Esophagus mucosa (tissue), 1 donor: ENCODE data around the gene CBX5. TPM values are rescaled to one million over a fixed set of nuclear protein-coding genes. Genes with fewer than 3 reads are reported as not detected.
"Not testable (repeated sequence)": the region's sequence is repeated elsewhere in the genome, so short reads cannot be mapped to it uniquely, and the experiment has no call there.

Experiments used
- ATAC-seq: fragments of 200-7000 bp; cut with Tn5 transposase; one replicate; pipeline ENCODE4 v1.9.1; 2020
- total RNA-seq: library from RNA; stranded (reverse); gene quantifications from one replicate; pipeline ENCODE4 v1.2.4, GENCODE V29; 2023
- donor health status: DM: yes; HTN: yes; CAD: no.

Gene CBX5
- total RNA-seq, 1 donor from 2014 or later: 44.0 TPM

DNA sequence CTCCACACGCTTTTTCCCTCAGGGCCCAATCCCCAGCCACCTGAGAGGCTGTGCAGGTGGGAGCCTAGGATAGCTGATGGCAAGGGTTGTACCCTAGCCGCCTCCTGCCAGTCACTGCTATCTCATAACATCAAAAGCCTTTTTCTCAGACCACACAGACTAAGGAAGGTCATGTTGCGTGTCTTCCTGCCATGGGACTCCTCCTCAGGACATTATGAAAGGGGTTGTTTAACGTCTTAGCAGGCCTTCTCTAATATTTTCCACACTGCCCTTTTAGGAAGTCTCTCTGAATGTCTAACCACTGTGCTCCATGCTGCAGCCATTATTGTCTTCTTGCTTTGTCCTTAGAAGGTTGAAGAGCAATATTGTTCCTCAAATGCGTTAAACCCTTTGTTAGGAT, 83.5 kb downstream of the CBX5 start:
- ATAC-seq: no peak

- peak; percentile 54 for ATAC-seq
Observed at GRCh38 chr12:54195737-54196347, 84.1 kb downstream of the CBX5 start.

DNA sequence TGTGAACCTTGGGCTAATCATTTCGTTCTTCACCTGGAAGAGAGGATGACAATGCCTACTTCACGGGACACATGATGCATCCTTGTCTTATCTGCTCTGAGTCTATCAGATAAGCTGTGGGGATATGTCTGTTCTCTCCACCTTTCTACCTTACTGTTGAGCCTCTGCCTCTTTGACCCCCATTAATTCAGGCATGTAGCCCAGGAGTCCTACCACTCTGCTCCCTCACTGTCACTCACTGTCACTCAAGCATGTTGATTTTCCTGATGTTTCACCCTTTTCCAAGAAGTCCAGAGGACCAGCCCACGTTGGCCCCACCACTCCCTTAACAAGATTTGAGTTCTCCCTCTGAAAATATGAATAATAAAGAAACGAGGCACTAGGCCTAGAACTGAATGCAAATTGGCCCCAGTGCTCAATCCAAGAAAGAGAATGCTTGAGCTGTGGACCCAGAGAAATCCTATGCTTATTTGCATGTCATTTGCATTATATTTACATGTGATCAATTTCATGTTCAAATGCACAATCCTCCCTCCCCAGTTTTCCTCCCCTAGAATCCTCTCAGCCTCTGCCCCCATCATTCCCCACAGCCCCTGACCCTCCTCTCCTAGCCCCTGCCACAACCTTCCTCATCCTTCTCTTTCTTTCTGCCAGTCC, 84.7 kb downstream of the CBX5 start:
- ATAC-seq: no peak

DNA sequence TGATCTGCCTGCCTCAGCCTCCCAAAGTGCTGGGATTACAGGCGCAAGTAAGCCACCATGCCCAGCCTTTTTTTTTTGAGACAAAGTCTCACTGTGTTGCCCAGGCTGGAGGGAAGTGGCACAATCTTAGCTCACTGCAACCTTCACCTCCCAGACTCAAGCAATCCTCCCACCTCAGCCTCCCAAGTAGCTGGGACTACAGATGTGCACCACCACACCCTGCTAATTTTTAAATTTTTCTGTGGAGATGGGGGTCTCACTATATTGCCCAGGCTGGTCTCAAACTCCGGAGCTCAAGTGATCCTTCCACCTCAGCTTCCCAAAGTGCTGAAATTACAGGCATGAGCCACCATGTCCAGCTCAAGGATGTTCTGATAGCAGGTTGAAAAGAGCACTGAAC, 85.3 kb downstream of the CBX5 start:
- ATAC-seq: not testable (repeated sequence)

GRCh38 chr12:54193434-54193833, 86.5 kb downstream of the CBX5 start:
- ATAC-seq: no peak

GRCh38 chr12:54191550-54192022, 88.3 kb downstream of the CBX5 start:
- peak; percentile 67 for ATAC-seq

DNA sequence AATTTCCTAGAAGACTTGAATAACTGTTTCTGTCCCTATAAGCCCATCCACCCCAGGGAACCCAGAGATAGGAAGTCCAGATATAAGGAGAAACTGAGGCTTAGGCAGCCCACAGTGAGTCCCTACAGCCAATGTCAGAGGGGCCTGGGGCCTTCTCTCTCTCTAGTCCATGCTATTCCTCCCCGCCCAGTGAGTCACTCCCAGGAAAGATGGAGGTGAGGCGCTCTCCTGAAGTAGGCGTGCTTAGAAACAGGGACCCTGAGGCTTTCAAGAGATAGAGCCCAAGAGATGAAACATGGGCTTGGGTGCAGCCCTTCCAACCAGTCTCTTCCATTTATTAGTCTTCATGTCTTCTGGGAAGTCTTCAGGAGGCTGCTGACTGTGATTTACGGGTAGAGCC, 88.8 kb downstream of the CBX5 start:
- ATAC-seq: peak; percentile 24

DNA sequence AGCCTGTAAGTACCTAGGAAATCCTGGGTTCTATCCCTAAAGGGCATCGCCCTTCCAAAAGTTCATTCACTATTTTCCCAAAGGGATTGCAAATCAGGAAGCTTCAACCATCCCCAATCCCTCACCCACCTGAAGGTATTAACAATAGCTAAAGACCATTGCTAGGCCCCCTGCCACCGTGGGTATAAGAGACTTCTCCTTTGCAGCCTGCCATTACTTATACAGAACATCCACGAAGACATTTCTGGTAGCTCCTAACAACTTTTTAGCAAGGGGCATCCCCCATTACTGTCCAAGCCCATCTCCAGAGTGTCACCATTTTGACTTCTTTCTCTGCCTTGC, 90.8 kb downstream of the CBX5 start:
- no peak for ATAC-seq

GRCh38 chr12:54187075-54187474, 92.8 kb downstream of the CBX5 start:
- no peak for ATAC-seq

DNA sequence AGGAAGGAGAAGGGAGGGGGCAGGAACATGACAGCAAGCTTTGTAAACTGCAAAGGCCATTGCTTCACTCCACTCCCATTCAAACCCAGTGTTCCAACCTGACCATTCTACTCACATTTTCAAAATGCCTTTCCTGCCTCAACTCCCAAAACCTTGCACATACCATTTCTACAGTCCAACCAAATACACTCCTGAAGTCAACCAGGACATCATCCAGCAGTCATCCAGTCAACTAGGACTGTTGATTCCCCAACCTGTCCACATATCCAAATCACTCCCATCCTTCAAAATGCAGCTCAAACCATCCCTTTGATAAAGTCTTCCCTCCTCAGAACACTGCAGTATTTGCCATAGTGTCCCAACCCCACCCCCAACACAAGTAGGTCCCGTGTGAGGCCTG, 94.0 kb downstream of the CBX5 start:
- ATAC-seq: no peak

DNA sequence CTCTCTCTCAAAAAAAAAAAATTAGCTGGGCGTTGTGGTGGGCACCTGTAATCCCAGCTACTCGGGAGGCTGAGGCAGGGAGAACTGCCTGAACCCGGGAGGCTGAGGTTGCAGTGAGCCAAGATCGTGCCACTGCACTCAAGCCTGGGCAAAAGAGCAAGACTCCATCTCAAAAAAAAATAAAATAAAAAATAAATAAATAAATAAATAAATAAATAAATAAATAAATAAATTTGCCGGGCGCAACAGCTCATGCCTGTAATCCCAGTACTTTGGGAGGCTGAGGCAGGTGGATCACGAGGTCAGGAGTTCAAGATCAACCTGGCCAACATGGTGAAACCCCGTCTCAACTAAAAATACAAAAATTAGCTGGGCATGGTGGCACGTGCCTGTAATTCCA, 94.6 kb downstream of the CBX5 start:
- not testable (repeated sequence) for ATAC-seq

DNA sequence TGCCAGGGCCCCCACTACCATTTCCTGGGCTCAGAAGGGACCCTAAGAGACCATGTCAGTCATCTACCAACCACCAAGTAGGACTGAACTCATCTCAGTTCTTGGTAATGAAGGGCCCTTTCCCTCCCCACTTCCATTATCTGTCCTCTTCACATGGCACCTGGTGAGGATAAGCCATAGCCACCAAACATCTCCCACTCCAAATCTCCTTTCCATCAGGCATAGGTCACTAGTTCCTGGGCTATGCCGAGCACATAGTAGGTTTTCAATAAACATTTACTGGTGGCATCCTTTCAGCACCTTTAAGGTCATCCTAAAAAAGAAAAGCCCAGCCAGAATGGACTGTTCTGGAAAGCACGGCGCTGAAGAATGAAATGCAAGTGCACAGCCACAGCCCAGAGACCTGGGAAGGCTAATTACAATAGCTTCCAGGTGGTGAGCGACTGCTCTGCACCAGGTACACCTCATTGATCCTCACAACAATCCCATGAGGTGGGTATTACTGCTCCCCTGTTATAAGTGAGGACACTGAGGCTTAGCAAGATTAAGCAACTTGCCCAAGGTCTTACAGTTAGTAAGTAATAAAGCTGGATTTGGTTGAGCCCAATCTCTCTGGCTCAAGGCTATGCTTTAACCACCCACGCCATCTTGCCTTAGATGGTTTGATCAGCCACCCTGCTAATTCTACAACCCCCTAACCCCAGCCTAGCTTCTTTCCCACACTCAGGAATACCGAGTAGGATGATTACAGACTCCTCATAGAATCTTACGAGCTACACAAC, 95.7 kb downstream of the CBX5 start:
- no peak for ATAC-seq

GRCh38 chr12:54182981-54183380, 96.9 kb downstream of the CBX5 start:
- ATAC-seq: no peak

GRCh38 chr12:54182086-54182485, 97.8 kb downstream of the CBX5 start:
- no peak for ATAC-seq

Other genes with a start within 250 kb of the CBX5 start
- 0.60 TPM for gene HOXC5, start 247.1 kb downstream of the CBX5 start, total RNA-seq
- gene HOXC4, start 226.3 kb downstream of the CBX5 start, total RNA-seq: 5.1 TPM
- 35.2 TPM for gene SMUG1, start 91.1 kb downstream of the CBX5 start, total RNA-seq
- gene HNRNPA1, start 604 bp upstream of the CBX5 start, total RNA-seq: 687 TPM
- gene NFE2, start 20.9 kb upstream of the CBX5 start, total RNA-seq: not detected
- gene COPZ1, start 45.0 kb upstream of the CBX5 start, total RNA-seq: 111 TPM
- 0.16 TPM for gene GPR84, start 84.4 kb upstream of the CBX5 start, total RNA-seq
- 52.2 TPM for gene ZNF385A, start 104.6 kb upstream of the CBX5 start, total RNA-seq
- gene ITGA5, start 139.1 kb upstream of the CBX5 start, total RNA-seq: 12.8 TPM
- gene GTSF1, start 193.5 kb upstream of the CBX5 start, total RNA-seq: not detected
- gene NCKAP1L, start 217.6 kb upstream of the CBX5 start, total RNA-seq: 2.0 TPM